ENCODE results near the gene CST3.

GRCh38 chr20:23673209-23673608 is 35.5 kb upstream of the CST3 start:
- no peak for TF ChIP-seq EZH2 (IDR thresholded peaks at IDR 0.05; ENCODE audit: insufficient read depth, poor library complexity, severe bottlenecking)
- TF ChIP-seq EZH2phosphoT487 (IDR thresholded peaks at IDR 0.05; ENCODE audit: insufficient read depth, low read depth) = no peak

Data from GM23248 (cell line).